ENCODE measurements around the gene PCDHGA1. TPM values are rescaled to one million over a fixed set of nuclear protein-coding genes. Genes with fewer than 3 reads are reported as not detected.
A peak's percentile ranks its signal among the peaks of the same experiment; 100 is the strongest.

The PCDHGA1 gene
- total RNA-seq, 2 donors from 2014 or later, result 1.4 to 2.0 TPM

GRCh38 chr5:141511771-141512325 lies 181.5 kb downstream of the PCDHGA1 start:
- Histone ChIP-seq H3K4me3 (no peak overlapping the region), H3K27me3 (no peaks in the 10 kb centered on the region), H3K36me3 (peaks cover 23% of the 10 kb centered on the region), H3K9me3 (no peaks in the 10 kb centered on the region), H3K4me1 (peaks cover 0 to 84% of the 10 kb centered on the region in 2 donors), H3K27ac (peak overlapping the region; percentile 76 to 85)
- no peak for TF ChIP-seq CTCF (IDR thresholded peaks at IDR 0.05)
- no peak for DNase-seq (ENCODE audit: low spot score)

GRCh38 chr5:141512390-141512910 lies 182.1 kb downstream of the PCDHGA1 start:
- Histone ChIP-seq H3K36me3 (peaks cover 24% of the 10 kb centered on the region), H3K9me3 (no peaks in the 10 kb centered on the region), H3K27ac (peak overlapping the region; percentile 76 to 85), H3K27me3 (no peaks in the 10 kb centered on the region), H3K4me3 (peak overlapping the region; percentile 35 to 61), H3K4me1 (peaks cover 0 to 78% of the 10 kb centered on the region in 2 donors)
- DNase-seq (ENCODE audit: low spot score), result peak; percentile 86
- TF ChIP-seq CTCF (IDR thresholded peaks at IDR 0.05), result peak; percentile 77 to 90

GRCh38 chr5:141512911-141513626 lies 182.8 kb downstream of the PCDHGA1 start:
- H3K36me3 ChIP-seq, result peaks cover 24% of the 10 kb centered on the region
- DNase-seq (ENCODE audit: low spot score), result no peak
- H3K4me3 ChIP-seq, result peak overlapping the region; percentile 35 to 61
- peak overlapping the region; percentile 76 to 85 for H3K27ac ChIP-seq
- peaks cover 0 to 72% of the 10 kb centered on the region in 2 donors for H3K4me1 ChIP-seq
- TF ChIP-seq CTCF (IDR thresholded peaks at IDR 0.05), result no peak
- no peaks in the 10 kb centered on the region for H3K27me3 ChIP-seq
- no peaks in the 10 kb centered on the region for H3K9me3 ChIP-seq

GRCh38 chr5:141513627-141514329 lies 183.5 kb downstream of the PCDHGA1 start:
- peaks cover 0 to 64% of the 10 kb centered on the region in 2 donors for H3K4me1 ChIP-seq
- H3K4me3 ChIP-seq, result peak overlapping the region; percentile 35 to 61
- peaks cover 24% of the 10 kb centered on the region for H3K36me3 ChIP-seq
- H3K27ac ChIP-seq, result peak overlapping the region; percentile 76 to 85
- H3K27me3 ChIP-seq, result no peaks in the 10 kb centered on the region
- DNase-seq (ENCODE audit: low spot score), result peak; percentile 85
- no peaks in the 10 kb centered on the region for H3K9me3 ChIP-seq
- no peak for TF ChIP-seq CTCF (IDR thresholded peaks at IDR 0.05)

- Histone ChIP-seq H3K27ac (peak overlapping the region; percentile 76 to 85), H3K4me3 (peak overlapping the region in 1 of 2 donors; percentile 61), H3K27me3 (no peaks in the 10 kb centered on the region), H3K4me1 (peaks cover 0 to 57% of the 10 kb centered on the region in 2 donors), H3K36me3 (peaks cover 28% of the 10 kb centered on the region), H3K9me3 (no peaks in the 10 kb centered on the region)
- DNase-seq (ENCODE audit: low spot score), result no peak
- TF ChIP-seq CTCF (IDR thresholded peaks at IDR 0.05), result no peak
These were observed 184.2 kb downstream of the PCDHGA1 start for GRCh38 chr5:141514330-141515133.
